Gastrocnemius medialis (tissue), 4 donors: ENCODE data around the gene C11orf21.

ENCODE experiments used
- CTCF ChIP-seq, 5 experiments: fragments of 450-650 bp in 3 of 5; fragments of 200-600 bp in 2 of 5; sonication (generic) in 2 of 5; IDR thresholded peaks in 4 of 5; conservative IDR thresholded peaks in 1 of 5; 1 replicate in 4 of 5; 2 replicates in 1 of 5; pipeline ENCODE4 v1.5.1; 2016 to 2019; ENCODE audit warnings: antibody characterized with exemption in 5 of 5, mild to moderate bottlenecking in 3 of 5, moderate library complexity in 3 of 5
- POLR2A ChIP-seq, 2 donors: fragments of 450-650 bp; IDR thresholded peaks; one replicate each; pipeline ENCODE4 v1.6.1; 2017; ENCODE audit warnings: antibody characterized with exemption in 2 of 2, mild to moderate bottlenecking in 2 of 2, moderate library complexity in 2 of 2

- TF ChIP-seq CTCF (IDR thresholded peaks at IDR 0.05 in 4 of 5, conservative IDR thresholded peaks at IDR 0.05 in 1 of 5) (no peak), POLR2A (IDR thresholded peaks at IDR 0.05) (no peak)
Observed at GRCh38 chr11:2269601-2270321, 32.0 kb downstream of the C11orf21 start.
